Activated CD8-positive, alpha-beta T cell treated with anti-CD3 and anti-CD28 coated beads for 36 hours (primary cell): ENCODE measurements around the gene RIMS1. TPM values are rescaled to one million over a fixed set of nuclear protein-coding genes. Genes with fewer than 3 reads are reported as not detected.

Source experiments
- ATAC-seq: fragments of 200-7000 bp; cut with Tn5 transposase; one replicate; pipeline ENCODE4 v1.10.0; 2021; ENCODE audit warnings: mild to moderate bottlenecking, moderate library complexity
- CTCF ChIA-PET: fragments of 350-600 bp; sonication (Branson Sonifier 250); formaldehyde crosslinking; loops from one replicate; lab custom pipeline; 2021; ENCODE audit warnings: antibody characterized with exemption; lab: Charles Lee
- POLR2A ChIA-PET: fragments of 350-600 bp; sonication (Branson Sonifier 250); formaldehyde crosslinking; loops from one replicate; lab custom pipeline; 2021; ENCODE audit warnings: antibody characterized with exemption; lab: Charles Lee
- DNase-seq: peaks from one replicate; pipeline ENCODE4 v3.0.0-alpha.2; 2020
- H3K27ac Mint-ChIP-seq: one replicate; pipeline ENCODE4 v1.8.0; 2021; ENCODE audit warnings: mild to moderate bottlenecking, mixed read lengths
- H3K27me3 Mint-ChIP-seq: one replicate; pipeline ENCODE4 v1.8.0; 2021; ENCODE audit warnings: mixed read lengths
- H3K36me3 Mint-ChIP-seq: one replicate; pipeline ENCODE4 v1.8.0; 2021; ENCODE audit warnings: low read depth, mixed read lengths
- H3K4me1 Mint-ChIP-seq: one replicate; pipeline ENCODE4 v1.8.0; 2021; ENCODE audit warnings: low read depth, mixed read lengths
- H3K4me3 Mint-ChIP-seq: one replicate; pipeline ENCODE4 v1.8.0; 2021; ENCODE audit warnings: mild to moderate bottlenecking, moderate library complexity, mixed read lengths
- H3K9me3 Mint-ChIP-seq: one replicate; pipeline ENCODE4 v1.8.0; 2021; ENCODE audit warnings: mixed read lengths
- intact Hi-C: fragments of 100-400 bp; cut with micrococcal nuclease; formaldehyde crosslinking; loops from one replicate; pipeline ENCODE4 v1.10.0; 2022
- total RNA-seq, 2 experiments: library from RNA; stranded (reverse); gene quantifications; one replicate each; pipeline ENCODE4 v1.2.3, GENCODE V29; 2021
- TF ChIP-seq, protein P1 (sequence below): fragments of 200-600 bp; IDR thresholded peaks from one replicate; pipeline ENCODE4 v1.8.0; 2022; ENCODE audit warnings: antibody characterized with exemption, mild to moderate bottlenecking

Gene RIMS1
- total RNA-seq, 2 experiments from 2014 or later, result not detected

DNA sequence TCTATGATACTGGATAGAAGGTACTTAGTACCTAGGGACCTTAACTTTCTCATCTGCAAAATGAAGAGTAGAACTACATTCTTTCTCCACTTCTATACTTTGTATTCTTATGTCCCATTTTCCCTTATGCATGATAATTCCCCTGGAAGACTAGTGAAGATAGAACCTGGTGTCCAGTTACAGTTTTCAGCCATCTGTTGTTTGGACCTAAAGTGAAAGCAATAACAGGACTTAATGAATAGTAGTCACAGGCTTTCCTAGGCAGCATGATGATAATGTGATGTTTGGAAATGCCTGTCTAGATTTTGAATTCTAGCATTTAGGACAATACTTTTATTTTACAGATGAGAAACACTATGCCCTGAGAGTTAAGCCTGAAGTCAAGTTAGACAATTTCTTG, 153.8 kb downstream of the RIMS1 start:
- Mint-ChIP-seq H3K27ac (no peak overlapping the region), H3K27me3 (no peaks in the 10 kb centered on the region), H3K4me3 (no peak overlapping the region), H3K36me3 (no peaks in the 10 kb centered on the region), H3K4me1 (no peaks in the 10 kb centered on the region), H3K9me3 (peaks cover 1% of the 10 kb centered on the region)
- intact Hi-C loops, result no loop called here
- DNase-seq (no peak), ATAC-seq (no peak)
- POLR2A ChIA-PET, result no interaction called here
- CTCF ChIA-PET, result no interaction called here
- TF ChIP-seq, protein P1, sequence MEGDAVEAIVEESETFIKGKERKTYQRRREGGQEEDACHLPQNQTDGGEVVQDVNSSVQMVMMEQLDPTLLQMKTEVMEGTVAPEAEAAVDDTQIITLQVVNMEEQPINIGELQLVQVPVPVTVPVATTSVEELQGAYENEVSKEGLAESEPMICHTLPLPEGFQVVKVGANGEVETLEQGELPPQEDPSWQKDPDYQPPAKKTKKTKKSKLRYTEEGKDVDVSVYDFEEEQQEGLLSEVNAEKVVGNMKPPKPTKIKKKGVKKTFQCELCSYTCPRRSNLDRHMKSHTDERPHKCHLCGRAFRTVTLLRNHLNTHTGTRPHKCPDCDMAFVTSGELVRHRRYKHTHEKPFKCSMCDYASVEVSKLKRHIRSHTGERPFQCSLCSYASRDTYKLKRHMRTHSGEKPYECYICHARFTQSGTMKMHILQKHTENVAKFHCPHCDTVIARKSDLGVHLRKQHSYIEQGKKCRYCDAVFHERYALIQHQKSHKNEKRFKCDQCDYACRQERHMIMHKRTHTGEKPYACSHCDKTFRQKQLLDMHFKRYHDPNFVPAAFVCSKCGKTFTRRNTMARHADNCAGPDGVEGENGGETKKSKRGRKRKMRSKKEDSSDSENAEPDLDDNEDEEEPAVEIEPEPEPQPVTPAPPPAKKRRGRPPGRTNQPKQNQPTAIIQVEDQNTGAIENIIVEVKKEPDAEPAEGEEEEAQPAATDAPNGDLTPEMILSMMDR, result no peak

- no peaks in the 10 kb centered on the region for H3K4me1 Mint-ChIP-seq
- intact Hi-C loops, result no loop called here
- H3K27me3 Mint-ChIP-seq, result no peaks in the 10 kb centered on the region
- no peak for ATAC-seq
- TF ChIP-seq, protein P1, result no peak
- no peak for DNase-seq
- no peak overlapping the region for H3K27ac Mint-ChIP-seq
- H3K36me3 Mint-ChIP-seq, result no peaks in the 10 kb centered on the region
- H3K4me3 Mint-ChIP-seq, result no peak overlapping the region
- H3K9me3 Mint-ChIP-seq, result peaks cover 1% of the 10 kb centered on the region
- POLR2A ChIA-PET, result no interaction called here
- CTCF ChIA-PET, result no interaction called here
Observed at GRCh38 chr6:72042088-72042487, 155.7 kb downstream of the RIMS1 start.

DNA sequence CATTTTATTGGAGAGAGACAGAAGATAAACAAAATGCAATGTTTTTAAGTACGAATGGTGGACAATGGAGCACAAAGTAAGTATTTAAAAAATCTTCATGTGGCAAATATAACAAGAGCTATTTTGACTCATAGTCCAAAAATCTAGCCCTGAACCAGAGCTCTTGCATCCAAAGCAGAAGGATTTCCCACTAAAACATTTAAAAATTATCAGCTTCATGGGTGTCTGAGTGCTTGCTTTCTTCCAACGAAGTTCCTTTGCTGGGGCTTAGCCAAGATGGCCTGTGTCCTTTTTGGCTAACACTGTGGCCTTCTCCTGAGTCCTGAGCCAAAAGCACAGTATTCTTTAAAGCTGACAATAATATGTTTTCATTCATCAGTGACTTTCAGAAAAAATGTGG, 161.7 kb downstream of the RIMS1 start:
- ATAC-seq (no peak), DNase-seq (no peak)
- Mint-ChIP-seq H3K27ac (no peak overlapping the region), H3K4me3 (no peak overlapping the region), H3K4me1 (no peaks in the 10 kb centered on the region), H3K27me3 (no peaks in the 10 kb centered on the region), H3K36me3 (no peaks in the 10 kb centered on the region), H3K9me3 (peaks cover 1% of the 10 kb centered on the region)
- intact Hi-C loops, result no loop called here
- POLR2A ChIA-PET, result no interaction called here
- CTCF ChIA-PET, result no interaction called here
- TF ChIP-seq, protein P1, result no peak

- ChIA-PET POLR2A (no interaction called here), CTCF (no interaction called here)
- no peak overlapping the region for H3K4me3 Mint-ChIP-seq
- intact Hi-C loops, result no loop called here
- ATAC-seq (no peak), DNase-seq (no peak)
- no peaks in the 10 kb centered on the region for H3K36me3 Mint-ChIP-seq
- H3K9me3 Mint-ChIP-seq, result peaks cover 3% of the 10 kb centered on the region
- no peak overlapping the region for H3K27ac Mint-ChIP-seq
- TF ChIP-seq, protein P1, result no peak
- no peaks in the 10 kb centered on the region for H3K4me1 Mint-ChIP-seq
- no peaks in the 10 kb centered on the region for H3K27me3 Mint-ChIP-seq
Observed at GRCh38 chr6:72049376-72049775, 163.0 kb downstream of the RIMS1 start.

GRCh38 chr6:72061286-72061685, 174.9 kb downstream of the RIMS1 start:
- no peaks in the 10 kb centered on the region for H3K4me1 Mint-ChIP-seq
- no peak for ATAC-seq
- H3K27me3 Mint-ChIP-seq, result no peaks in the 10 kb centered on the region
- ChIA-PET POLR2A (no interaction called here), CTCF (no interaction called here)
- H3K27ac Mint-ChIP-seq, result no peak overlapping the region
- no peaks in the 10 kb centered on the region for H3K36me3 Mint-ChIP-seq
- no peak overlapping the region for H3K4me3 Mint-ChIP-seq
- intact Hi-C loops, result no loop called here
- no peaks in the 10 kb centered on the region for H3K9me3 Mint-ChIP-seq
- no peak for DNase-seq
- TF ChIP-seq, protein P1, result no peak
